GM12801 (cell line): ENCODE results near the gene COX6B2.

ENCODE experiments used
- TF ChIP-seq, protein P1 (sequence below): IDR thresholded peaks from one replicate; pipeline ENCODE4 v1.5.1; 2011; ENCODE audit warnings: control low read depth; ENCODE audit not compliant: insufficient read length; ENCODE audit errors: extremely low read depth

COX6B2 gene

DNA sequence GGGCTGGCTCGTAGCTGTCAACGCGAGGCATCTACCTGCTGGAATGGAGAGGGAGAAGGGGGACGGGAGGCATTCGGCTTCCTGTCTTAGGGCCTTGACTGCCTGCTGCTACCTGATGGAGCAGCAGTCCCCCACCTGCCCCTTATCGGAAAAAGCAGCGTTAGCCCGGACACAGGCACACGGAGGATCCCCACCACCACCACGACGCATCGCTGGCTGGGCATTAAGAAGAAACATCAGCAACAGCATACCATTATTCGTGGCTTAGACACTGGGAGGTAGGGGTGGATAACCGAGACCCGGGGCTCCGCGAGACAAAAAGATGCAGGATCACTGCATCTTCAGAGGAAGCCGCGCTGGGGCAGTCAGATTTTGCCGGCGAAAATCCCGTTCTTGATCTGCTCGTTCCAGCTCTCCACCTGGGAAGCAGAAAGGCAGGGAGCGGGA lies 1.1 kb downstream of the COX6B2 start:
- TF ChIP-seq, protein P1, sequence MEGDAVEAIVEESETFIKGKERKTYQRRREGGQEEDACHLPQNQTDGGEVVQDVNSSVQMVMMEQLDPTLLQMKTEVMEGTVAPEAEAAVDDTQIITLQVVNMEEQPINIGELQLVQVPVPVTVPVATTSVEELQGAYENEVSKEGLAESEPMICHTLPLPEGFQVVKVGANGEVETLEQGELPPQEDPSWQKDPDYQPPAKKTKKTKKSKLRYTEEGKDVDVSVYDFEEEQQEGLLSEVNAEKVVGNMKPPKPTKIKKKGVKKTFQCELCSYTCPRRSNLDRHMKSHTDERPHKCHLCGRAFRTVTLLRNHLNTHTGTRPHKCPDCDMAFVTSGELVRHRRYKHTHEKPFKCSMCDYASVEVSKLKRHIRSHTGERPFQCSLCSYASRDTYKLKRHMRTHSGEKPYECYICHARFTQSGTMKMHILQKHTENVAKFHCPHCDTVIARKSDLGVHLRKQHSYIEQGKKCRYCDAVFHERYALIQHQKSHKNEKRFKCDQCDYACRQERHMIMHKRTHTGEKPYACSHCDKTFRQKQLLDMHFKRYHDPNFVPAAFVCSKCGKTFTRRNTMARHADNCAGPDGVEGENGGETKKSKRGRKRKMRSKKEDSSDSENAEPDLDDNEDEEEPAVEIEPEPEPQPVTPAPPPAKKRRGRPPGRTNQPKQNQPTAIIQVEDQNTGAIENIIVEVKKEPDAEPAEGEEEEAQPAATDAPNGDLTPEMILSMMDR: no peak

DNA sequence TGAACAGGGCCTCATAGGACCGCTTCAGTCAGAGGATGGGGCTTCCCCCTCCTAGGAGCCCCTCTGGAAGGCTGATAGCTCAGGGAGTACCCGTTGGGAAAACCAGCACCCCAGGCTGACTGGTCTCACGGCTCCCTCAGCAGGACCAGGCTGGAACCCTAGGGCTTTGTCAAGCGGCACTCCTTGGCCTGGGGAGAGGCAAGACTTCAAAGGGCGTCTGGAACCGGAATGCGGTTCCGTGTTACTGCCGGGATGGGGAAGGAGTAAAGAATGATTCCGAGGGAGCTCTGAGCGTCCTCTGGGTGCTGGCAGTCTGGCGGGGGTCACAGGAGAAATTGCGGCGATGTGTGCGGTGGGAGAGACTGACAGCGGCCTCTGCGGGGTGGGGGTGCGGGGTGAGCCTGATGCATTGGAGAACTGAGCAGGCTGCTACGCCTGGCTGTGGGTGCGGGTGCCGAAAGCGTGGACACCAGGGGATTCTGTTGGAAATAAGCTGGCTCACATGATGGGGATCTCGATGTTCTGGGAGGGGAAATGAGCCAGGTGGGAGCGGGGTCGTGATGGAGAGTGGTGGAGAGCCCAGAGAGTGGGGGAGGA lies 1.9 kb downstream of the COX6B2 start:
- TF ChIP-seq, protein P1: no peak

DNA sequence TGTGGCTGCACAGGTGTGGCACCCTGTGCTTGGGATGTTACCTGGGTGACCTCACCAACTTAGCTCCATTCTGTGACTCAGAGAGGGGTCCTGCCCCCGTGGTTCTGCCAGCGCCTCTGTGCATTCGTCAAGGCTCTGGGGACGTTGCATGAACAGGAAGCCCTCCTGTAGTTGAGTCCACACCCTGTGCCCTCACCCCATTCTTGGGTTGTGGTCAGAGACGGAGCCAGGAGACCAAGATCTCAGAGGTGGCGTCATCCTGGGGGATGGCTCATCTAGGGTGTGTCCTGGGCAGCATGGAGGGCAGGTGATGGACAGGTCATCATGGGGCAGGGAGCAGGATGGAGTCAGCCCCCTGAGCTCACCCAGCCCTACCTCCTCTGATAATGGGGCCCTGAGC lies 2.5 kb downstream of the COX6B2 start:
- TF ChIP-seq, protein P1: no peak

DNA sequence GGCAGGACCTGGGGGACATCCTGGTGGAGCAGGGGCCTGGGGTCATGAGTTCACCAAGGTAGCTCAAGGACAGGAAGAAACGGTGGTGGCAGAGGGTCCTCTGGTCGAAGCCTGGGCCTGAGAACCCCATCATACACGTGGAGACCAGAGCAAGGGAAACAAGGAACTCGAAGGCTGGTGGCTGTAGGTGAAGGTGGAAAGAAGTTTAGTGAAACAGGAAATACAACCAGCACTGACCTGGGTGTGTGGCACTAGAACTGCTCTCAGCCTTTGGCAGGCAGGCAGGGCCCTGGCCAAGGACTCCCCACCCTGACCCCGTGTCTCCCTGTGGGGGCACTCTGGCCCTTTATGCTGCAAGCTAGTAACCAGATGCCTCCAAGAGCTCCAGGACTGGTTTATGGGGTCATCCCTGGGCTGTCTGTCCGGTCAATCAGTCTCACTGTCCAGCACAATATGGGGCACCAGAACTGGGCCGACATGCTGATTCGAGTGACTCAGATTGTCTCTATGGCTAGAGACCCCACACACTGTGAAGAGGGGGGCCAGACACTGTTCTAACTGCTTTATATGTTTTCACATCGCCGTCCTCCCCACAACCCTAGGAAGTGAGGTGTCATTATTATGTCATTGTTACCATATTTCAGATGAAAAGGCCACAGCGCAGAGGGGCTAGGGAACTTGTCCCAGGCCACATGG lies 3.8 kb downstream of the COX6B2 start:
- TF ChIP-seq, protein P1: no peak

DNA sequence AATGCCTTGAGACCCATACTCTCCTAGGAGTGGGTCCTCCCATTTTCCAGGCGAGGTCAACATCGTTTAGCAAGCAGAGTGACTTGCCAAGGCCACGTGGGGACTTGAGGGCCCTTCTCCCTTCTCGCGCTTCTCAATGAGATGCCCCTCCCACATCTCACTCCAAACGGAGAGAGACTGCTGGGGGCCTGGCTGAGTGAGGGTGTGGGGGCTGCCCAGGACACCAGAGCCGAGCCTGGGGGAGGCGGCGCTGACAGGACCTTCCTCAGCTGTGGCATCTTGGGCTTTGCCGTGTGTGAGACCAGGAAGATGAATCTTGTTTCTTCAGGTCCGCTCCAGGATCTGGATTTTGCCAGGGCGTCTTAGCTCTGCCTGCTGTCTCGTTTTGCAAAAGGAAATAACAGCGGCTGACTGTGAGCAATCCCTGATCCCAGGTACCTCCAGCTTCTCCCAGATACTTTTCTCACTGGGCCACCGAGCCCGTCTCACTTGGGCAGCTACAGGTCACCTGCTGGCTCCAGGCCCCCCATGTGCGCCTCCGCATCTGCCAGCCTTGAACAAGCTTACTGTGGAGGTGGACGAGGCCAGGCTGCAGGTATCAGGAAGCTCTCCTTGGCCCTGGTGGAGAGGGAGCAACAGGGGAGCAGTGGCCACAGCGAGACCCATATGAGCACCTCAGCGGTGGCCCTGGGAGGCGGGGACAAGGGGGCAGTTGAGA lies 6.0 kb downstream of the COX6B2 start:
- TF ChIP-seq, protein P1: no peak

DNA sequence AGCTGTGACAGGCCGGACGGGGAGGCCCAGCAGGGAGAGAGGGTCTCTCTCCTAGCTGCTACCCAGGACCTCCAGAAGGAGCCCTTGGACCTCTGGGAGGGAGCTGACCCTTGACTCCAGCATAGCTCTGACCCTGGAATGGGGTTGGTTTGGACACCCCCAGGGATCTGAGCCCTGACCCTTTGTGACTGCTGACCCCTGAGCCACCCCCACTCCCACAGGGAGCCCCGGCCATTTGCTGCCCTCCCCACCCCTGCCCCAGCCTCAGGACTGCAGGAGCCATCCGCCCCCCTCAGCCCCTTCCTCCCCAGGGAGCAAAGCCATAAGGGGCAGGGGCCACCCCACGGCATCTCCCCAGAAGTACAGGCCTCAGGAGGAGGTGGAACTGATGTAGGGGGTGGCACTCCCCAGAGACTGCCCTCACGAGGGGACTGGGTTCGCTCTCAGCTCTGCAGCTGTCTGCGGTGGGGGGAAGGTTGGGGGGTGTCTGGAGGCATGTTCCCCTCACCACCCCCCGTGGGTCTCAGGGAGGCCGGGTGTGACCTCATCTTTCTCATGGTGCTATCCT lies 7.0 kb downstream of the COX6B2 start:
- TF ChIP-seq, protein P1: no peak

DNA sequence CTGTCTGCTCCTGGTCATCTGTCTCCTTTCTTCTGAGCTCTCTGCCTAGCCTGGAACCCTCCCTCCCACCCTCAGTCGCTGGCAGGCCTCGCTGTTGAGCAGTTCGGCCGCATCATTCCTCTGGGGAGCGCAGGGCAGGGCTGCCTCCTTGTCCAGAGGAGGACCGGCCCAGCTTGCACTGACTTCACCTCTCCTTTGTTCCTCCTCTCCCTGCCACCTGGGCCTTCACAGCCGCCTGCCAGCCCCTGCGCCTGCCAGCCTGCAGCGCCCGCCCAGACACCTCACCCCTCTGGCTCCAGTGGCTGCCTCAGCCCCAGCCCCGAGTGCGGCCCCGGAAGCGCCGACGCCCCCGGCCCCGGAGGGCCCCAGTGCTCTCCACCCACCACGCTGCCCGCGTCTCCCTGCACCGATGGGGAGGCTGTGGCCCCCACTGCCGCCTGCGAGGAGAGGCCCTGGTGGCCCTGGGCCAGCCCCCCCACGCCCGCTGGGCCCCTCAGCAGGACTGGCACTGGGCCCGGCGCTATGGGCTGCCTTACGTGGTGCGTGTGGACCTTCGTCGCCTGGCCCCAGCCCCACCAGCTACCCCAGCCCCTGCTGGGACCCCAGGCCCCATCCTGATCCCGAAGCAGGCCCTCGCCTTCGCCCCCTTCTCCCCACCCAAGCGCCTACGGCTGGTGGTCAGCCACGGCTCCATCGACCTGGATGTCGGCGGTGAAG lies 7.6 kb downstream of the COX6B2 start:
- TF ChIP-seq, protein P1: no peak
